ENCODE measurements around the gene GNMT. TPM values are rescaled to one million over a fixed set of nuclear protein-coding genes. Genes with fewer than 3 reads are reported as not detected.

The GNMT gene
- total RNA-seq, 1 experiment from 2014 or later = 1.8 TPM

- BruUV-seq (replicated peaks) = no TSS peak
- no peak for DNase-seq (ENCODE audit: low spot score)
- Histone ChIP-seq H3K36me3 (ENCODE audit: insufficient read depth, low read length, poor library complexity, severe bottlenecking) (peaks cover 15% of the 10 kb centered on the region), H3K9me3 (ENCODE audit: low read depth, low read length, poor library complexity, severe bottlenecking) (no peaks in the 10 kb centered on the region), H3K27ac (ENCODE audit: low read depth, low read length, poor library complexity, severe bottlenecking) (no peak overlapping the region), H3K4me1 (ENCODE audit: insufficient read depth, low read length, poor library complexity, severe bottlenecking) (no peaks in the 10 kb centered on the region), H3K27me3 (replicated peaks; ENCODE audit: insufficient read depth, low read depth, low read length, poor library complexity) (no peaks in the 10 kb centered on the region), H3K4me3 (ENCODE audit: low read depth, low read length, poor library complexity, severe bottlenecking) (no peak overlapping the region)
- intact Hi-C loops (cut with micrococcal nuclease; ENCODE audit: unreplicated experiment) = no loop called here
- no peak for TF ChIP-seq CTCF (conservative IDR thresholded peaks at IDR 0.05; ENCODE audit: low read depth, low read length)
- no peak for TF ChIP-seq EZH2 (IDR thresholded peaks at IDR 0.05; ENCODE audit: borderline replicate concordance, low read depth, low read length, poor library complexity, severe bottlenecking)
- ChIA-PET POLR2A (ENCODE audit: low non-redundant PET) (no interaction called here), CTCF (no interaction called here)
Observed at GRCh38 chr6:42963179-42963854, 2.8 kb downstream of the GNMT start.

DNA sequence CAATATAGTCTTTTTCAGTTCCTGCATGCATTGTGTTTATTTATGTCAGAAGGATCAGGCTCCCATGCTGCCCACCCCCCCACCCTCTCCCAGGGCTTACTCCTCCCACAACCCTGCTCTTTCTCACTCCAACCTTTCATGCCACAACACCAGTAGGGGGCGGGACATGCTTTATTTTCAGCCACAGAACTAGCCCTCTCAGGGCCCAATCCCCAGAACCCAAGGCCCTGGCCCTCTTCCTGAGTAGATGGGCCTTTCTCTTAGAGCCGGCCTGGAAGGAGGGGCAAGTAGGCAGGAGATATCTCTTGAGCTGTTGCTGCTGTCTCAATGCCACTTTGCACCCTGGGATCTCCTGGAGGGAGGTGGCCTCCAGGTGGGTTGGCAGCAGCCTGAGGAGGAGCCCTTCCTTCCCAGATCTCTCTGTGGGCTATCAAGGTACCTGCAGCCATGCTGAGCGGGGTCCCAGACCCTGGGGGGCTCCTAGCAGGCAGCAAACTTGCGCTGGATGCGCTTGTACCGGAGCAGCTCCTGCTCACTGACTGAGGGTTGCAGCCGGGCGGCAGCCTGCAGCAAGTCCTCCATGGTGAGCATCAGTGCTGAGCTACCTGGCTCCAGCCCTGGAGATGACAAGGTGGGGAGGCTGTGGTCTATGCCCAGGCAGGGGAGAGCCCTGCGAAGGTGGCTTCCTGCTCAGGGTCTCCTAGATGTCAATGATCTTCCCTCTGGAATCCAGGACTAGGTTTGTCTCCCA, 3.5 kb downstream of the GNMT start:
- peak; percentile 67 for DNase-seq (ENCODE audit: low spot score)
- TF ChIP-seq EZH2 (IDR thresholded peaks at IDR 0.05; ENCODE audit: borderline replicate concordance, low read depth, low read length, poor library complexity, severe bottlenecking) = no peak
- TF ChIP-seq CTCF (conservative IDR thresholded peaks at IDR 0.05; ENCODE audit: low read depth, low read length) = 0 out of 2 replicates have a peak, but pooled peaks have one; percentile 26
- Histone ChIP-seq H3K27me3 (replicated peaks; ENCODE audit: insufficient read depth, low read depth, low read length, poor library complexity) (no peaks in the 10 kb centered on the region), H3K9me3 (ENCODE audit: low read depth, low read length, poor library complexity, severe bottlenecking) (no peaks in the 10 kb centered on the region), H3K36me3 (ENCODE audit: insufficient read depth, low read length, poor library complexity, severe bottlenecking) (peaks cover 15% of the 10 kb centered on the region), H3K4me3 (ENCODE audit: low read depth, low read length, poor library complexity, severe bottlenecking) (no peak overlapping the region), H3K27ac (ENCODE audit: low read depth, low read length, poor library complexity, severe bottlenecking) (no peak overlapping the region), H3K4me1 (ENCODE audit: insufficient read depth, low read length, poor library complexity, severe bottlenecking) (no peaks in the 10 kb centered on the region)
- ChIA-PET POLR2A (ENCODE audit: low non-redundant PET) (no interaction called here), CTCF (no interaction called here)
- intact Hi-C loops (cut with micrococcal nuclease; ENCODE audit: unreplicated experiment) = no loop called here
- no TSS peak for BruUV-seq (replicated peaks)

GRCh38 chr6:42966571-42966970, 6.0 kb downstream of the GNMT start:
- H3K4me3 ChIP-seq (ENCODE audit: low read depth, low read length, poor library complexity, severe bottlenecking) = no peak overlapping the region
- H3K4me1 ChIP-seq (ENCODE audit: insufficient read depth, low read length, poor library complexity, severe bottlenecking) = peaks cover 10% of the 10 kb centered on the region
- TF ChIP-seq EZH2 (IDR thresholded peaks at IDR 0.05; ENCODE audit: borderline replicate concordance, low read depth, low read length, poor library complexity, severe bottlenecking) (no peak), CTCF (conservative IDR thresholded peaks at IDR 0.05; ENCODE audit: low read depth, low read length) (no peak)
- no peaks in the 10 kb centered on the region for H3K27me3 ChIP-seq (replicated peaks; ENCODE audit: insufficient read depth, low read depth, low read length, poor library complexity)
- no TSS peak for BruUV-seq (replicated peaks)
- H3K27ac ChIP-seq (ENCODE audit: low read depth, low read length, poor library complexity, severe bottlenecking) = no peak overlapping the region
- ChIA-PET CTCF (no interaction called here), POLR2A (ENCODE audit: low non-redundant PET) (no interaction called here)
- H3K36me3 ChIP-seq (ENCODE audit: insufficient read depth, low read length, poor library complexity, severe bottlenecking) = peaks cover 15% of the 10 kb centered on the region
- H3K9me3 ChIP-seq (ENCODE audit: low read depth, low read length, poor library complexity, severe bottlenecking) = no peaks in the 10 kb centered on the region
- intact Hi-C loops (cut with micrococcal nuclease; ENCODE audit: unreplicated experiment) = no loop called here
- DNase-seq (ENCODE audit: low spot score) = no peak

All from A673 (cell line).